Measurements from ENCODE around the gene ARHGEF37.
"Not testable (repeated sequence)": the region's sequence is repeated elsewhere in the genome, so short reads cannot be mapped to it uniquely, and the experiment has no call there.

The ARHGEF37 gene

GRCh38 chr5:149664666-149665415 lies 83.5 kb downstream of the ARHGEF37 start:
- no peak overlapping the region for H3K4me3 ChIP-seq (ENCODE audit: low read length)
- DNase-seq (ENCODE audit: low read depth, low spot score) = no peak

GRCh38 chr5:149665416-149666175 lies 84.3 kb downstream of the ARHGEF37 start:
- no peak overlapping the region for H3K4me3 ChIP-seq (ENCODE audit: low read length)
- no peak for DNase-seq (ENCODE audit: low read depth, low spot score)

GRCh38 chr5:149666212-149666852 lies 85.0 kb downstream of the ARHGEF37 start:
- no peak overlapping the region for H3K4me3 ChIP-seq (ENCODE audit: low read length)
- no peak for DNase-seq (ENCODE audit: low read depth, low spot score)

GRCh38 chr5:149667084-149667828 lies 86.0 kb downstream of the ARHGEF37 start:
- DNase-seq (ENCODE audit: low read depth, low spot score) = peak; percentile 28
- H3K4me3 ChIP-seq (ENCODE audit: low read length) = no peak overlapping the region

- H3K4me3 ChIP-seq (ENCODE audit: low read length) = no peak overlapping the region
- no peak for DNase-seq (ENCODE audit: low read depth, low spot score)
Observed at GRCh38 chr5:149667829-149668330, 86.6 kb downstream of the ARHGEF37 start.

- not testable (repeated sequence) for DNase-seq (ENCODE audit: low read depth, low spot score); H3K4me3 ChIP-seq (ENCODE audit: low read length)
Observed at GRCh38 chr5:149669273-149669672, 88.0 kb downstream of the ARHGEF37 start.

GRCh38 chr5:149671544-149671943 lies 90.2 kb downstream of the ARHGEF37 start:
- no peak overlapping the region for H3K4me3 ChIP-seq (ENCODE audit: low read length)
- DNase-seq (ENCODE audit: low read depth, low spot score) = no peak

- DNase-seq (ENCODE audit: low read depth, low spot score) = no peak
Observed at GRCh38 chr5:149672701-149673476, 91.6 kb downstream of the ARHGEF37 start.

GRCh38 chr5:149674686-149675085 lies 93.4 kb downstream of the ARHGEF37 start:
- no peak overlapping the region for H3K4me3 ChIP-seq (ENCODE audit: low read length)
- DNase-seq (ENCODE audit: low read depth, low spot score) = no peak

More at GRCh38 chr5:149672701-149673476, 91.6 kb downstream of the ARHGEF37 start:
- no peak overlapping the region for H3K4me3 ChIP-seq (ENCODE audit: low read length)

GRCh38 chr5:149675610-149676201 lies 94.4 kb downstream of the ARHGEF37 start:
- H3K4me3 ChIP-seq (ENCODE audit: low read length) = no peak overlapping the region
- no peak for DNase-seq (ENCODE audit: low read depth, low spot score)

GRCh38 chr5:149677731-149678130 lies 96.4 kb downstream of the ARHGEF37 start:
- no peak for DNase-seq (ENCODE audit: low read depth, low spot score)
- no peak overlapping the region for H3K4me3 ChIP-seq (ENCODE audit: low read length)

GRCh38 chr5:149679876-149680809 lies 98.8 kb downstream of the ARHGEF37 start:
- no peak for DNase-seq (ENCODE audit: low read depth, low spot score)
- no peak overlapping the region for H3K4me3 ChIP-seq (ENCODE audit: low read length)

- no peak overlapping the region for H3K4me3 ChIP-seq (ENCODE audit: low read length)
- DNase-seq (ENCODE audit: low read depth, low spot score) = no peak
Observed at GRCh38 chr5:149680810-149681221, 99.5 kb downstream of the ARHGEF37 start.

GRCh38 chr5:149681252-149681651 lies 100.0 kb downstream of the ARHGEF37 start:
- no peak overlapping the region for H3K4me3 ChIP-seq (ENCODE audit: low read length)
- DNase-seq (ENCODE audit: low read depth, low spot score) = no peak

GRCh38 chr5:149681922-149682321 lies 100.6 kb downstream of the ARHGEF37 start:
- H3K4me3 ChIP-seq (ENCODE audit: low read length) = no peak overlapping the region
- DNase-seq (ENCODE audit: low read depth, low spot score) = no peak

GRCh38 chr5:149682532-149683075 lies 101.3 kb downstream of the ARHGEF37 start:
- DNase-seq (ENCODE audit: low read depth, low spot score) = no peak

GRCh38 chr5:149683964-149684363 lies 102.7 kb downstream of the ARHGEF37 start:
- H3K4me3 ChIP-seq (ENCODE audit: low read length) = no peak overlapping the region
- no peak for DNase-seq (ENCODE audit: low read depth, low spot score)

More at GRCh38 chr5:149682532-149683075, 101.3 kb downstream of the ARHGEF37 start:
- H3K4me3 ChIP-seq (ENCODE audit: low read length) = no peak overlapping the region
